Upper lobe of right lung (tissue), 1 donor: Measurements from ENCODE around the gene PTPRZ1. TPM values are rescaled to one million over a fixed set of nuclear protein-coding genes. Genes with fewer than 3 reads are reported as not detected.

ENCODE experiments used
- ATAC-seq: fragments of 200-7000 bp; cut with Tn5 transposase; one replicate; pipeline ENCODE4 v1.9.1; 2020; ENCODE audit warnings: mild to moderate bottlenecking, moderate library complexity
- DNase-seq: peaks from one replicate; pipeline ENCODE4 v3.0.0-alpha.2; 2020
- H3K27ac ChIP-seq: fragments of 200-600 bp; one replicate; pipeline ENCODE4 v1.8.0; 2022
- H3K27me3 ChIP-seq: fragments of 200-600 bp; one replicate; pipeline ENCODE4 v1.8.0; 2022; ENCODE audit warnings: mild to moderate bottlenecking
- H3K36me3 ChIP-seq: fragments of 200-600 bp; one replicate; pipeline ENCODE4 v1.8.0; 2022
- H3K4me1 ChIP-seq: fragments of 200-600 bp; one replicate; pipeline ENCODE4 v1.8.0; 2022
- H3K4me3 ChIP-seq: fragments of 200-600 bp; one replicate; pipeline ENCODE4 v1.8.0; 2022; ENCODE audit warnings: mild to moderate bottlenecking
- H3K9me3 ChIP-seq: fragments of 200-600 bp; one replicate; pipeline ENCODE4 v1.8.0; 2022
- CTCF ChIP-seq: fragments of 200-600 bp; IDR thresholded peaks from one replicate; pipeline ENCODE4 v1.8.0; 2022; ENCODE audit warnings: antibody characterized with exemption
- intact Hi-C: fragments of 100-400 bp; cut with DNase I; formaldehyde crosslinking; loops from one replicate; pipeline ENCODE4 v1.11.0; 2022
- total RNA-seq: library from RNA; stranded (reverse); fragmentation: NEBNext Ultra II Directional; extraction: Animal tissue kit (Norgen Biotek cat#: 25700); gene quantifications from one replicate; pipeline ENCODE4 v1.2.1, GENCODE V29; 2021
- donor health status: DM: no; HTN: yes; CAD: no; lungs with severe emphysema.

Gene PTPRZ1
- total RNA-seq, 1 donor from 2014 or later, result 3.6 TPM

- ATAC-seq (no peak), DNase-seq (no peak)
- no peak for TF ChIP-seq CTCF
- no peak overlapping the region for H3K27ac ChIP-seq
- no peaks in the 10 kb centered on the region for H3K36me3 ChIP-seq
- H3K4me3 ChIP-seq, result no peak overlapping the region
- H3K9me3 ChIP-seq, result no peaks in the 10 kb centered on the region
- intact Hi-C loops, result no loop called here
- no peaks in the 10 kb centered on the region for H3K4me1 ChIP-seq
- no peaks in the 10 kb centered on the region for H3K27me3 ChIP-seq
Measured at GRCh38 chr7:121913947-121914675, 41.1 kb downstream of the PTPRZ1 start.

GRCh38 chr7:121914676-121915279 lies 41.8 kb downstream of the PTPRZ1 start:
- Histone ChIP-seq H3K36me3 (no peaks in the 10 kb centered on the region), H3K27me3 (no peaks in the 10 kb centered on the region), H3K4me3 (no peak overlapping the region), H3K27ac (no peak overlapping the region), H3K9me3 (no peaks in the 10 kb centered on the region), H3K4me1 (no peaks in the 10 kb centered on the region)
- intact Hi-C loops, result no loop called here
- ATAC-seq (no peak), DNase-seq (no peak)
- TF ChIP-seq CTCF, result no peak

- DNase-seq, result no peak
- H3K27ac ChIP-seq, result no peak overlapping the region
- intact Hi-C loops, result no loop called here
- H3K9me3 ChIP-seq, result no peaks in the 10 kb centered on the region
- no peak overlapping the region for H3K4me3 ChIP-seq
- H3K27me3 ChIP-seq, result no peaks in the 10 kb centered on the region
- H3K4me1 ChIP-seq, result no peaks in the 10 kb centered on the region
- TF ChIP-seq CTCF, result no peak
- no peak for ATAC-seq
- no peaks in the 10 kb centered on the region for H3K36me3 ChIP-seq
Measured at GRCh38 chr7:121916211-121916610, 43.2 kb downstream of the PTPRZ1 start.

- intact Hi-C loops, result no loop called here
- no peak for ATAC-seq
- TF ChIP-seq CTCF, result no peak
Measured at GRCh38 chr7:121919986-121920385, 47.0 kb downstream of the PTPRZ1 start.

GRCh38 chr7:121924269-121925186 lies 51.6 kb downstream of the PTPRZ1 start:
- no peaks in the 10 kb centered on the region for H3K9me3 ChIP-seq
- H3K36me3 ChIP-seq, result no peaks in the 10 kb centered on the region
- no peak overlapping the region for H3K4me3 ChIP-seq
- no peaks in the 10 kb centered on the region for H3K27me3 ChIP-seq
- no peak overlapping the region for H3K27ac ChIP-seq
- DNase-seq (no peak), ATAC-seq (no peak)
- no peaks in the 10 kb centered on the region for H3K4me1 ChIP-seq
- TF ChIP-seq CTCF, result no peak
- intact Hi-C loops, result no loop called here

More at GRCh38 chr7:121919986-121920385, 47.0 kb downstream of the PTPRZ1 start:
- no peaks in the 10 kb centered on the region for H3K9me3 ChIP-seq
- no peaks in the 10 kb centered on the region for H3K36me3 ChIP-seq
- no peak overlapping the region for H3K4me3 ChIP-seq
- H3K4me1 ChIP-seq, result no peaks in the 10 kb centered on the region
- H3K27me3 ChIP-seq, result no peaks in the 10 kb centered on the region
- H3K27ac ChIP-seq, result no peak overlapping the region
- DNase-seq, result no peak
